NCI-H2196 treated with DMSO at 0.1 percent for 48 hours (cell line): ENCODE data around the gene NTSR2.

Experiments used
- DNase-seq: peaks from one replicate; lab custom pipeline; 2025; ENCODE audit not compliant: unreplicated experiment; lab: John Stamatoyannopoulos, UW

Gene NTSR2

DNA sequence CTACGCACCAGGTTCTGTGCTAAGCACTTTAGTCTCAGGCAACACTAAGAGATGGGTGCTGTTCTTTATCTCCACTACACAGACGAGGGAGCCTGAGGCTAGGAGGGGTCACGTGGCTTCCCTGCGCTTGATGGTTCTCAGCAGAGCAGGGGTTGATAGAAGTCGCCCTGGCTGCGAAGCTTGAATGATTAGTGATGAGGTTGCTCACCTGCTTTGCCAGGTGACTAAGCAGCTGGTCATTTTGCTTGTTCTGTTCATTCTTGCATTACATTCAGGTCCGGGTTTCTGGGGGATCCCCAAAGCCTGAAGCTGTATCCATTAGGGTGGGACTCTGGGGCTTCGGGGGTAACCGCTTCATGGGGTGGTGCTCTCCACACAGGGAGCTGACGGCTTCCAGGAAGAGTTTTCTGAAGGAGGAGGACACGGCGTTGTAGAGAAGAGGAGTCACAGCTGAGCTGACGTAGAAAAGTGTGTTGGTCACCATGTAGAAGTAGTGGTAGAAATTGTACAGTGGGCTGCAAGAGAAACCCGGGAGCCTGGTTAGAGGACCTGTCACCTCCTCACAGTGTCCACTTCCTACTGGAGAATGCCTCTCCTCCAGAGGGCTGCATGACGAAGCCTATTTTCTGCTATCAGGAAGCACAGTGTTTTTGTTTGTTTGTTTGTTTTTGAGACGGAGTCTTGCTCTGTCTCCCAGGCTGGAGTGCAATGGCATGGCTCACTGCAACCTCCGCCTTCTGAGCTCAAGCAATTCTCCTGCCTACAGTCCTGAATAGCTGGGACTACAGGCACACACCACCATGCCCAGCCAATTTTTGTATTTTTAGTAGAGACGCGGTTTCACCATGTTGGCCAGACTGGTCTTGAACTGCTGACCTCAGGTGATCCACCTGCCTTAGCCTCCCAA lies 11.5 kb downstream of the NTSR2 start:
- no peak for DNase-seq

DNA sequence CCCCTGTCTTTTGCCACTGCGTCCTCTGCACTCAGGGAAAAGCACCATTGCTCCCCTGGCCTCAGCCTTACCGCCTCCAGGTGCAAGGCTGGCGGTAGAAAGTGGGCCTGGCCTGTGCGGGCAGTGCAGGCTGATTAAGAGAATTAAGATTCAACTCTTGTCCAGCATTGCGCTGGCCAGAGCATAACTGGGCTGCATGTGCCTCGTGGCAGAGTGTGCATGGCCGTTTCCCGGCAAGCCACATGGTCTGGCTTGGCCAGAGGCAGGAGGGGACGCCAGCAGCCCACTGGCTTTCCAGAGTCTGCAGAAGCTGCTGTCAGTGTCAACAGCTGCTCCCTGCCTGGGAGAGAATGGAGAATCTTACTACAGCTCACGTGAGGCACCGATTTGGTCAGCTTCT lies 12.3 kb downstream of the NTSR2 start:
- no peak for DNase-seq

DNA sequence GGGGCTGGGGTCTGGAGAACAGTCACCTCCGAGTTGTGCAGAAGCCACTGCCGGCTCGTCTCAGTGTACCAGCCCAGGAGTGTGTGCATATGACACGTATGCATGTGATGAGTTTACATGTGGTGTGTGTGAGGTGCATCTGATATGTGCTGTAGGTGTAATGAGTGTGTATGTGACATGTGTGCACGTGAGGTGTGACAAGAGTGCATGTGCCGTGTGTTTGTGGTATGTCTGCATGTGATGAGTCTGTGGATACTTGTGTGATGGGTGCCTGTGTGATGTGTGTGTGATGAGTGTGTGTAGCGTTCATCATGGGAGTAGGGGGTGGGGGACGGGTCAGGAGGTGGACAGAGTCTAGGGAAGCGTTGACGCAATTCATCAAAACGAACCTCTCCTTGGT lies 12.8 kb downstream of the NTSR2 start:
- no peak for DNase-seq

DNA sequence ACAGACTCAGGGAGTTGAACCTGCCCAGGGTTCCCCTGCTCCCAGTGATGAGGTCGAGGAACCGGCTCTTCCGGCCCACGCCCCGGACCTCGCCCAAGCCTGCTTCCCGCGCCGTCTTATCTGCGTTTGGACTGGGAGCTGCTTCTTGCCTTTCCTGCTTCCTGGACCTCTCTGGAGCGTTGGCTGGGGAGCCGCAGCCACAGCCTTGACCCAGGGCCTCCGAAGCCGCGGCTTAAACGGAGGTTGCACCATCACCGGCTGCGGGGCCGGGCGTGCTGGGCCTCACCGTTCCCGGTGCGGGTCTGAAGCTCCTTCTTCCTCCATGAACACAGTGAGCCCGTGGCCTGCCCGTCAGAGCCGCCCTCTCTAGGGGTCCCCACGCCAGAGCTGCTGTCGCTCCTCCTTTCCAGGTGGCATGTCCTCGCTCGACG lies 13.3 kb downstream of the NTSR2 start:
- DNase-seq = no peak

DNA sequence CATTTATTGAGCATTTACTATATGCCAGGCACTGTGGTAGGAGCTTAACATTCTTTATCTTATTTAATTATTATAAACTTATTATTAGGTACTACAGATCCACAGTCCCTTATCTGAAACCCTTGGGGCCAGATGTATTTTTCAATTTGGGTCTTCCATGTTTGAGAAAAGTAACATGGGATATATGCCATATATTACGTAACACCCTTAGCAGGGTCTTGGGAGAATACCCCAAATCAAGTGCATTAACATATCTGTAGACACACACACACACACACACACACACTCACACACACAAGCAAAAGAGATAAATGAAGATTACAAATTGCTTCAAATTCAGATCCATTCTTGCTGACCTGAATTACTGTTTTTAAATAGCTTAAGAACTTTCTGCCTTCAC lies 13.7 kb downstream of the NTSR2 start:
- no peak for DNase-seq

DNA sequence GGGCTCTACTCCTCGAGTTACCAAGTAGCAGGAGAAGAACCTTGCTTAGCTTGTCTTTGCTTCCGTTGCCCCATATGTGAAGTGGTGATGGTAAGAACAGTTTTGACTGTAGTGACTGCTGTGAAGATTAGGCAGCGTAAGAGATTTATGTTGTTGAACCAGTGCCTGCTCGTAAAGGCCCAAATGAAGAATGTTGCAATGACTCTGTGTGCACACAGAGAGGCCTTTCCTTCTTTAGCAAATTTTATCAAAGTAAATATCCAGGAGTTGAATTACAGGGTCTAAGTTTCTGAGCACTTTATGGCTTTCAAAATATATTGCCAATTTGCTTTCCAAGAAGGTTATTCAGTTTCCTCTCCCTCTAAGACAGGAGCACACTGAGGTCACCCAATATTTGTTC lies 14.5 kb downstream of the NTSR2 start:
- DNase-seq = no peak

DNA sequence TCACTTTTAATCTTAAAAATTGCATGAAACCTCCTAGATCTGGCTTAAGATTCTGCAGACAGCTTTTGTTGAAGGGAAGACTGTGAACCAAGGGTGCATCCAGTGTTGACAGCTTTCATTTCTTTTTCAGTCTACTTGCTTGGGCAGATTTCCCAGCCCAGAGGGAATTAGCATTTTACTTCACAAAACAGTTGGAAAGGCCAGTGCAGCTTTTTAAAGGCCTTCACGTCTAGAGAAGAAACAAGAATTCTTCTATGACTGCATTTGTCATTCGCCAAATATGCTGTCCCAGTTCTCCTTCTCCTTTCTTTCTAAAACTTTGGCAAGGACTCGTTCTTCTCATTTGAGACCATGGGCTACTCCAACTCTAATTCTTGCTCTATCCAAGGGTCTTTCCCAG lies 17.4 kb downstream of the NTSR2 start:
- DNase-seq = no peak

DNA sequence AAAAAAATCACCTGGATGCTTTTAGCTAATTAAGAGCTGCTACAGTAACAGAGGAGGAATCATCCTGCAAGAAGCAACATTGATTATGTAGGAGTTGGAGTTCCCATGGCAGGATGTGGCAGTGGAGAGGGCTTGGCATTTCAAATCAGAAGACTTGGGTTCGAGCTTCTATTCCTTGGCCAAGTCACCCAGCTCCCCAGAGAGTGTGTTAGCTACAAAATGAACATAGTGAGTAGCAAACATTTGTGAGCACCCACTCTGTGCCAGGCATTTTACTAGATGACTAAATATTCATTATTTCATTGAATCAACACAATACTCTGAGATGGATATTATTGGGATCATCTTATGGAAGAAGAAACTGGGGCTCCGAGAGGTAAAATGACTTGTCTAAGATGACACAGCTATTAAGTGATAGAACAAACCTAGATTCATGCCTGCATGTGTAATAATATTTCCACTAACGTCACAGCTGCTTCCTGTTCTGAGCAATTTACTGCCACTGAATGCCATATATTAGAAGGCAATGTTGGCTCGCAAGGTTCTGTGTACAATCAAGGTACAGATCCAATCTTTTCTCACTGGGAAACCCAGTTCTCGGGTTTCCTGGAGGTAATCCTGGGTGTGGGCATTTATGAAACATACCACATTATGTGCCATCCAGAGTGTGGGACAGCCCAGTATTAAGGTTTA lies 18.0 kb downstream of the NTSR2 start:
- DNase-seq = no peak

DNA sequence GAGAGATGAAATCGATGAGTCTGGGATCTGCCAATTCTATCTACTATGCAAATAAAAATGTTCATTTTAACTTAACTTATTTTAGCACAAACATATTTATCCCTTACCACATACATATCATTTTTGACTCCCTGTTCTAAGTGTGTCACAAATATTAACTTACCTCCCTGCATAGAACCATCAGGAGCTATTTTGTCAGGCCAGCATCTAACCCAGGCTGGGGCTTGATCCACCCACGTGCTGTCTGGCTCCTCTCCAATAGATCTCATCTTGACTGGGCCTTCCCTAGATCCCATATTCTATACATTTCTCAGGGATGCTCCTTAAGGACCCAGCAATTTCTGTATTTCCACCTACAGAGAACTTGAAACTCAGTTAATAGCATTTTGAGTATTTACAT lies 20.9 kb downstream of the NTSR2 start:
- no peak for DNase-seq

DNA sequence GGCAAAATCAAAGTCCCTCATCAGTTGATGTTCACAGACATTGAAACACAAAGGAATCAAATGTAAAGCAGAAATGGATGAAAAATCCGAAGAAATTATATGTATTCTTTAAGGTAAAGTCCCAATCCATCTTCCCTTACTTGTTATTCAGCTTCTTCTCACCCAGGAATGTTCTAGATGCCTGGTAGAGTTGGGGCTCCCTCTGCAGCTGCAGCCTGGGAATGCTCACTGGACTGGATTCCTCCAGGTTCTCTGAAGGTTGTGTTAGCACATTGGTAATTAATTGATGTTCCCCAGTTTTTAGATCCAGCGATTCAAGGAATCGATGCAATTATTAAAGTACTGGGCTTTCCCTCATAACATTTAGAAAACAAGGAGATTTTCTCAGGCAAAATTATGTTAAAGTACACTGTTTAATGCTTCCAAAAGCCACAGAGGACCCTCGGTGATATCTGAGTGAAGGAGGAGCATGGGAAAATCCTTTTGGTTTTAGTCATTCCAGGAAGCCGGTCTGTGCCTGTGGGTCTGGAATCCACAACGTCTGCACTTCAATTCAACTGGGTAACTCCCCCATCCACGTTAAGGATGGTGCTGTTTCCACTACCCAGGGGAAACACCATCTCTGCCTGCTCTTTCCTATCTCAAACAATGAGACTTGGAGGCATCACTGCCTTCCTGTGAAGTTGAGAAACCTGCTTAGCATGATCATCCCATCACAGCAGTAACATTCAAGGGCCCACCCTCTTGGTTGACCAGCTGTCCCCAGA lies 22.0 kb downstream of the NTSR2 start:
- DNase-seq = no peak

DNA sequence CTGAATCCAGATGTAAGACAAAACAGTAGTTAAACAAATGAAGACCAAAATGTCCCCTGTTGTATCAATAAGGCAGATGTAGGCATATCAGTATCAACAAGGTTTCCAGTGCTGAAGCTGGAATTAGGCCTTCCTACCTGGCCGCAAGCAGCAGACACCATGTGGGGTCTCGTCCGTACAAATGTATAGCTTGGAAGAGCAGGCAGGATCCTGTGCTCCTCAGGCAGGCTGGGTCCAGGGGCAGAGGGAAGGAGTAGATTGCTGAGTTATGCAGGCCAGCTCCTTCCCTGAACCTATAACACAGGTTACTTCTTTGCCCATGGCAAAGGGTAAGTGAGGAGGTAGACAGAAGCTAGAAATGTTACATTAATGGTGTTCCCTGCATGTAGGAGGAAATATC lies 23.5 kb downstream of the NTSR2 start:
- DNase-seq = no peak

DNA sequence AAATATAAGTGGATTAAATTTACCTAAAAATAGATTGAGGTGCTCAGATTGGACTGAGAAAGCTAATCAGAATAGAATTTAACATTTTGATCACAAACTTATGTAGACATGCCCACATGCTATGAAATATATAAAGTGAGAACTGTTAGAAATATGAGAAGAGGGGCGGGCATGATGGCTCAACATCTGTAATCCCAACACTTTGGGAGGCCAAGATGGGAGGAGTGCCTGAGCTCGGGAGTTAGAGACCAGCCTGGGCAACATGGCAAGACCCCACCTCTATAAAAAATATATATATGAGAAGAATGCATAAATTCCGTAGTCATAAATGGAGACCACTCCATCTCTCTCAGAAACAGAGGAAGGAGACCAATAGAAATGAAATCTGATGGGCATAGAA lies 25.7 kb downstream of the NTSR2 start:
- no peak for DNase-seq

DNA sequence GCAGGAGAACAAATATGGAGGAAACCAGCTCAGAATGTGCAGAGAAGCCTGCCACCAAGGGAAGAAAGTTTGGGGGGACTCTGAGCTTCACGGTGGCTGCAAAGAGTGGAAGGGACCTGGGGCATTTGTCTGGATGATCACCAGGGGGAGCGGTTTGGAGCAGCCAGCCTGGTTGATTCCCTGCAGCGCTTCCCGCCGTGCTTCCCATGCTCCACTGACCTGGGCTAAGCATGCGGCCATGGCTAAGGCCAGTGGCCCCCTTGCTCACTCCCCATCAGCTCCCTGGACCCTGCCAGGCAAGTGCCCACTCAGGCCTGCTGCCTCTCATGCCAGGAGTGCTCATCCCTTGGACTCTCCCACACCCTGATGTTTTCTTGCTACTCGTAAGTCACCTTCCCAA lies 27.0 kb downstream of the NTSR2 start:
- DNase-seq = no peak

DNA sequence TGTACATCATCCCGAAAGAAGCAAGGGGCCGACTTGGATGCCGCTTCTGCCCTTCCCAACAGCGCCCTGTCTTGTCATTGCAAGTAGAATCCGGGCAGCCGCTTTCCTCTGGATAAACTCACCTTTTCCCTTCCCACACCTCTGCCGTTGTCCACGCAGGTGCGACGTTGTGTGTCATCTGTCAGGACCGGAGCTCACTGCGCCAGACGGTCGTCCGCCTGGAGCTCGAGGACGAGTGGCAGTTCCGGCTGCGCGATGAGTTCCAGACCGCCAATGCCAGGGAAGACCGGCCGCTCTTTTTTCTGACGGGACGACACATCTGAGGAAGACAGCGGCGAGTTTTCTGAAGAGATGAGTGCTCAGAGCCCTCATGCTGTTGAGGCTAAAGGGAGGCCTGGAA lies 29.9 kb downstream of the NTSR2 start:
- no peak for DNase-seq

DNA sequence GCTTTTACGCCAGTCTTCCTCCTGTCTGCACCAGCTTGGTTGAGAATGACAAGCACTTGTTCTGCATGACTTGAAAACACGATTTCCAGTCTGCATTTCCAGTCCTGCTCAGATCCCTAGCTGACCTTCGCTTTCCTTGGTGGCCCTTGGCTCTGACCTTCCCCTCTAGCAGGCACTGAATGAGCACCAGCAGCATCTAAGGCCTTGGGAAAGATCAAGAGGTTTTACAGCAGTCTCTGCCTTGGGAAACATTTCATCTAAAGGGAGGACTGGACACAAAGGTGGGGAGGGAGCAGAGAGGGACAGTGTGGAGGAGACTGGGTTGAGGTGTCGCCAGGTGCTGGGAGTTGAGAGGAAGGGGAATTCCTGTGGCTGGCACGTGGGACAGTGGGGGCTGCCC lies 30.5 kb downstream of the NTSR2 start:
- no peak for DNase-seq

DNA sequence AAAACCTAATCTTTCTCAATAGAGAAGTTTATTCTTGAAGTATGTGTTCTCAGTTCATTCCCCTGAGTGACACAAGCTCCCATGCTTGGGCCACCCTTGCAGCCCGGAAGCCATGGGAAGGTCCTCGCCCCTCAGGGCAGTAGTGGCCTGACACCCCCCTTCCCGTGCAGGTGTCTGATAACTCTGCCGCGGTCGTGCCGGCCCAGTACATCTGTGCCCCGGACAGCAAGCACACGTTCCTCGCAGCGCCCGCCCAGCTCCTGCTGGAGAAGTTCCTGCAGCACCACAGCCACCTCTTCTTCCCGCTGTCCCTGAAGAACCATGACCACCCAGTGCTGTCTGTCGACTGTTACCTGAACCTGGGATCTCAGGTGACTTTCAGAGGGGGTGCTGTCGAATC lies 32.4 kb downstream of the NTSR2 start:
- no peak for DNase-seq

DNA sequence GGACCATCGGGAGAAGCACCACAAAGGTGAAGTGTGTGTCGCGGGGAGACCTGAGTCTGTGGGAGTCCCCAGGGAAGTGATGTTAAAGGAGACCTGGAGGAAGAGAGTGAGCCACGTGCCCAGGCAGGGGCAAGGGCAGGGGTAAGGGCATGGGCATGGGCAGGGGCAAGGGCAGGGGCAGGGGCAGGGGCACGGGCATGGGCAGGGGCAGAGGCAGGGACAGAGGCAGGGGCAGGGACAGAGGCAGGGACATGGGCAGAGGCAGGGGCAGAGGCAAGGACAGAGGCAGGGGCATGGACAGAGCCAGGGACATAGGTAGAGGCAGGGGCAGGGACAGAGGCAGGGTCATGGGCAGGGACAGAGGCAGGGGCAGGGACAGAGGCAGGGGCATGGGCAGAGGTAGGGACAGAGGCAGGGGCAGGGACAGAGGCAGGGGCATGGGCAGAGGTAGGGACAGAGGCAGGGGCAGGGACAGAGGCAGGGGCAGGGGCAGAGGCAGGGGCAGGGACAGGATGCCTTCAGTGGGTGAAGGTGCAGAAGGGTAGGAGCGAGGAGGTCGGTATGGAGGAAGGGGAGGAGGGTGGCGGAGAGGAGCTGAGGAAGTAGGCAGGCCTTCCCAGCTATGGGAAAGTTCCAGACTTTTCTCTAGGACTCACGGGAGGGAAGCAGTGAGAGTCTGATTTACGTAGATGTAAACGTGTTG lies 33.3 kb downstream of the NTSR2 start:
- DNase-seq = no peak

DNA sequence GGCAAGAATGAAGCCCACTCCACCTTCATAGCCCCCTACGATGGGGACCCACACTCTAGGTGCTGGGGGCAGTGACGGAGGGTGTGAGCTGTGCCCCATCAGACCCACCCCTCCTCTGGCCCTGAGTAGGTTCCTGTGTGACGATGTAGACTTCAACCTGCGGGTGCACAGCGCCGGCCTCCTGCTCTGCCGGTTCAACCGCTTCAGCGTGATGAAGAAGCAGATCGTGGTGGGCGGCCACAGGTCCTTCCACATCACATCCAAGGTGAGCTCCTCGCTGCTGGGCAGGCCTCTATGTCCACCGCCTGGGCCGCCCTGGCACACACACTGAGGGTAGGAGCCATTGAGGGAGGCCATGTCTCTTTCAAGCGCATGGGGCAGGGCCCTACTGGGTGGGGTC lies 34.9 kb downstream of the NTSR2 start:
- no peak for DNase-seq

DNA sequence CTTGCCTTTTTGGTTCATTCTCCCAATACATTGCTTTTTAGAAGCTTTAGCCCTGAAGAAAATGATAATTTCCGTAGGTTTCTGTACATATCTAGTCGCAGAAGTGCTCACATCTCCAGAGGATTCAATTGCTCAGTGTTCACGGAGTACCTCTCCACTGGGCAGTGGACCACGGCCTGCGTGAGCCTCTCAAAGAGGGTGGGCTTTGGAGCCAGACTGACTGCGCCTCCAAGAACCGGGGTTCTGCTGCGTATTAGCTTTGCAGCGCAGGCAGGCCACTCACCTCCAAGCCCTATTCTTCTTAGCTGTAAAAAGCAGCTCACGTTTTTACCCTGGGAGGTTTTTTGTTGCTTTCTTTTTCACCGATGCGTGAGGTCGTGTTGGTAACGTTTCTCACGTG lies 35.4 kb downstream of the NTSR2 start:
- no peak for DNase-seq

DNA sequence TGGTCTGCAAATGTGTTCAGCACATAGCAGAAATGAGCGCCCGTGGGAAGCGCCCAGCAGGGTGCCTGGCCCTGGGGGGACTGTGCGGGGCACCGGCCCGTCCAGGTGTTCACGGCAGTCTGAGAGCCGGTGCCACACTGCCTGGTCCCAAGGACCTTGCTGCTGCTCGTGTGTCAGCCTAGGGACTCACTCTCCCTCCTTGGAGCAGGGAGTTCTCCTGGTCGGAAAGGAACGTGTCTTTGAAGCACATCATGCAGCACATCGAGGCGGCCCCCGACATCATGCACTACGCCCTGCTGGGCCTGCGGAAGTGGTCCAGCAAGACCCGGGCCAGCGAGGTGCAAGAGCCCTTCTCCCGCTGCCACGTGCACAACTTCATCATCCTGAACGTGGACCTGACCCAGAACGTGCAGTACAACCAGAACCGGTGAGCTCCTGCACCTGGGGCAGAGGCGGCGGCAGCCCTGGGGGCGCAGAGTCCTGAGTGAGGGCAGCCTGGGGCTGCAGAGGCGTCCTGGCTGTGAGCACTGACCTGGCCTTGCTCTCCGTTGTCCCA lies 36.0 kb downstream of the NTSR2 start:
- no peak for DNase-seq

DNA sequence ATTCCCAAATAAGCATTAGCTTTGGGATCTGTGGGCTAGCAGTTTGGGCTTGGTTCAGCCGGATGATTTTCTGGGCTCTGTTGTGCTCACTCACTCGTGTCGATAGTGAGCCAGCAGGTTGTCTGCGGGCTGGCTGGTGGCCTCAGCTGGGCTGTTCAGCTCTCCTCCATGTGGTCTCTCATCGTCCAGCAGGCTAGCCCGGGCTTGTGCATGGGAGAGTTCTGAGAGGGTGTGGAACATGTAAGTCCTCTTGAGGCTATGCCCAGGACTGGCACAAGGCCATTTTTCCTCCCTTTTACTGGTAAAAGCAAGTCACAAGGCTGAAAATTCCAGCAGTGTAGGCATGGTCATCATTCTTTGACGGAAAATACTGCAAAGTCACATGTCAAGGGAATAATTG lies 38.5 kb downstream of the NTSR2 start:
- no peak for DNase-seq
